Measurements from ENCODE around the gene B3GALT2.
"Not testable (repeated sequence)": the region's sequence is repeated elsewhere in the genome, so short reads cannot be mapped to it uniquely, and the experiment has no call there.

The B3GALT2 gene, protein sequence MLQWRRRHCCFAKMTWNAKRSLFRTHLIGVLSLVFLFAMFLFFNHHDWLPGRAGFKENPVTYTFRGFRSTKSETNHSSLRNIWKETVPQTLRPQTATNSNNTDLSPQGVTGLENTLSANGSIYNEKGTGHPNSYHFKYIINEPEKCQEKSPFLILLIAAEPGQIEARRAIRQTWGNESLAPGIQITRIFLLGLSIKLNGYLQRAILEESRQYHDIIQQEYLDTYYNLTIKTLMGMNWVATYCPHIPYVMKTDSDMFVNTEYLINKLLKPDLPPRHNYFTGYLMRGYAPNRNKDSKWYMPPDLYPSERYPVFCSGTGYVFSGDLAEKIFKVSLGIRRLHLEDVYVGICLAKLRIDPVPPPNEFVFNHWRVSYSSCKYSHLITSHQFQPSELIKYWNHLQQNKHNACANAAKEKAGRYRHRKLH

DNA sequence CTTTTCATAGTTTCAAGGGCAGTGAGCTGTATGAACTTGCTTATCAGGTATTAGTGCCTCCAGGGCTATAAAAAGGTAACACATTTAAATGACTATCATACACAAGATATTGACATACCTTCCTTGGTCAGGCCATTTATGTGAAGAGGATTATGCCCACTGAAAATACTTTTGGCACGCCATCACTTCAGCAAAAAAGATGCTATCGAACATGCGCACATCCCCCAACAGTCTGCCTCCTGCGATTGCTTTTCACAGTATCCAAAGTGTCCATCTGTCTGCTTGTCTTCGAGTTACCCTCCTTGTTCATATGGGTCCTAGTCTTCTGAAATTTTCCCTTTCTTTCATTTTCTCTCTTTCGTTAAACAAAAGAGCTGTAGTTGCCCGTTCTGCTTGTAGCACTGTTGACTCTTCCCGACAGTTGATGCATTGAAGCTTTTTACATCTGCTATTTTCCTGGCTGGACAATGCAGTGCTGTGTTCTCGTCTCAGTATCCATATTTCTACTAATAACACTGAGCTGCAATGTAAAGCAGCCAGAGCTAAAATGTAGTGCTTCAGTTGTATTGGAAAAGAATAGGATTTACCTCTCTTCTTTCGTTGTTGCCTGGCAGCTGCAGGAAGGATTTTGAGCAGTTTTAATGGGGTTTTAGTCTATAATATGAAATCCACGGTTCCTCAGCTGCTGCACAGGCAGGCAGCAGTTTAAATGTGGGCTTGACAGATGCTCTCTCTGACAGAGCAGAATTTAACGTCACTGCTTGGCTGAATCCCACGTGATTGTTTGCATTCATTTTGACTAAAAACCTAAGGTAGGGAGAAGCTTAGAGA lies at the start of gene B3GALT2:
B3GALT2 (minus strand) TSS at position 713 of the 831 bp plus-strand sequence. CDS start 5,051 bp downstream, outside the sequence.
- no peak for DNase-seq

DNA sequence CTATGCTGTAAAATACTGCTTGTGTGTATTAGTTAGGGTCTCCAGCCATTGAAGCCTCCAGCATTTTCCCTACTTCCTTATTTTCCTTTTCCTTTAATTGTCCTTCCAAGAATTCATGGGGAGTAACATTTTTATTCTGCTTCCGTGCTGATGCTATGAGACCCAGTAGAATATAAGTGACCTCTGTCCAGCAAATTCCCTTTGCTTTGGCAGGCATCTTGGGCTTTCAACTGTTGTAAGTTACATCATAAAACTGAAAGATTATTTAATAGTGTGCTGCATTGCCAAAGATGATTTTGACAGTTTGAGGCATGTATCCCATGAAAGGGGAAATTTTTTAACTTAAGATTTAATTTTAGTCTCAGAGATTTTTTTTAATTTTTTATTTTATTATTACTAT lies 48.1 kb upstream of the B3GALT2 start:
- no peak for DNase-seq

DNA sequence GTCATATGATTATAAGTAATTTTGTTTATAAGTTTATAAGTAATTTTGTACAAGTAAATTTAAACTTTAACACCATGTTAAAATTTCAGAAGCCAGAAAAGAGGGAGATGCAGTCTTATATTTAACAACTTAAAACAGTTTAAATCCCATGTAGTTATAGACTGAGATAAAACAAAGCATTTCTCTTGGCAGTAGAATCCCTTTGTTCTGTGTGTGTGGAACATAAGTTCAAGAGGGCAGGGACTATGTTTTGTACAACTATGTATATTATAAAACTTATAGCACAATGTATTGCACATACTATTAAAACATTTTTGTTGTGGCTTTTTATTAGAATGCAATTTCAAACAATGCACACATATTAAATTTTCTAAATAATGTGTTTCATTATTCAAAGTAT lies 44.7 kb upstream of the B3GALT2 start:
- DNase-seq, result not testable (repeated sequence)

DNA sequence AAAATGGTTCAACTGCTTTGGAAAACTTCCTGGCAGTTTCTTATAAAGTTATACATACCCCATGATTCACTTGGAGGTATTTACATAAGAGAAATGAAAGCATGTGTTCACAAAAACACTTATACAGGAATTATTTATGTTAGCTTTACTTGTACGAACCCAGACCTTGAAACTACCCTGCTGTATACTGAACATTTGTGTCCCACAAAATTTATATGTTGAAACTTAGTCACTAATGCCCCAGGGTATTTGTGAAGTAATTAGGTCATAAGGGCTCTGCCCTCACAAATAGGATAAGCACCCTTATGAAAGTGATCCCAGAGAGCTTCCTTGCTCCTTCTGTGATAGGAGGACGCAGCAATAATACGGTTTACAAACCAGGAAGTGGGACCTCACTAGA lies 42.7 kb upstream of the B3GALT2 start:
- DNase-seq, result no peak

DNA sequence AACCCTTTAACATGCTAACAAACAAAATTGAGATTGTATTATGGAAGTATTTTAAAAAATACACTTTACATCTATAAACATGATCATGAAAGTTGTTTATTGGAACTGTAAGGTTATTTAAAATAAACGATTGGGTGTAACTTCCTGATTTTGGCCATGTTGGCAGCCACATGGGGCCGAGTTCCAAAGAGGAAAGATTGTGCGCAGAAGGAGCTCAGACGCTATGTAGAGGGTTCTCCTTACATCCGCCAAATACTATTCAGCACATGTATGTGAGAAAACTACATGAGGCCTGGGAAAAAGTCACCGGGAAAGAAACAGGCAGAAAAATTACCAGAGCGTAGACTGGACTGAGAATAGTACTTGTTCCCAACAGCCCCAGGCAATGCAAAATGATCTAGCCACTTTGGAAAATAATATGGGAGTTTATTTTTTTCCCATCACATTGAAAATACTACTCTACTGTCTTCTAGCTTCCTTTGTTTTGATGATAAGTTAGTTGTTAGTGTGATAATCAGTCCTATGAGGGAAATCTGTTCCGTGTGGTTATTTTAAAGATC lies 35.7 kb upstream of the B3GALT2 start:
- DNase-seq, result no peak

DNA sequence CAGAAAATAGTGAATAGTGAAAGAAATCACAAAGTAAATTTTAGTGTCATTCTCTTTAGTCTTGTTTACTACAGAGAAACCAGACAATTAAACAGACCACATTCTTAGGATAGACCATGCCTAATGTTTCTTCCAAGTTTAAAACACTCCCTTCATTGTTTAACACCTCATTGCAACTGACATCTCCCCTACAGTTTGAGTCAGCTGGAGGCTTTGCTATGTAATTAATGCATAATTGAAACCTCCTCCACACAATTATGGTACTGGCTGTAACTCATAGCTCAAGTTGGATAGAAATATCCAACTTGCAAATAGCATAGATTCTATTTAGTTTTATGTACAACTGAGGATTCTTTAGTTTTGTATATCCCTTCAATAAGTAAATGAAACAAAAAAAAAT lies 35.2 kb upstream of the B3GALT2 start:
- no peak for DNase-seq

DNA sequence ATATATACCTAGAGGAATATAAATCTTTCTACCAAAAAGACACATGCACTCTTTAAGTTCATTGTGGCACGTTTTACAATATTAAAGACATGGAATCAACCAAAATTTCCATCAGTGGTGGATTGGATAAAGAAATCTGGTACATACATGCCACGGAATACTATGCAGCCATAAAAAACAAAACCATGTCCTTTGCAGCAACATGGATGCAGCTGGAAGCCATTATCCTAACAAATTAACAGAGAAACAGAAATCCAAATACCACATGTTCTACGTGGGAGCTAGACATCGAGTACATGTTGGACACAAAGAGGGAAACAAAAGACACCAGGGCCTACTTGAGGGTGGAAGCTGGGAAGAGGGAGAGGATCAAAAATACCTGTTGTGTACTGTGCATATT lies 33.0 kb upstream of the B3GALT2 start:
- no peak for DNase-seq

DNA sequence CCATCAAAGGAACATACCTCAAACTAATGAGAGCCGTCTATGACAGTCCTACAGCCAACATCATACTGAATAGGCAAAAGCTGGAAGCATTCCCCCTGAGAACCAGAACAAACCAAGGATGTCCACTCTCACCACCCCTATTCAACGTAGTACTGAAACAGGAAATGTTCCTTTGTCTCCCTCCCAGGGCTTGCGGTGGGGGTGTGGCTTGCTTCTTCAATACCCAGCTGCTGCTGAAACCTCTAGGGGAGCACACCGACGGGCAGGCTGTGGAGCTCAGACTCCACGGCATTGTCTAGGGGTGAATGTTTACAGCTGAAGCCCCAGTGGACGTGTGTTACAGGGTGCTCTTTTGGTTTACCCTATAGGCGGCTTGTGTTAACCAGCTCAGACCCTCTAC lies 30.5 kb upstream of the B3GALT2 start:
- DNase-seq, result no peak

DNA sequence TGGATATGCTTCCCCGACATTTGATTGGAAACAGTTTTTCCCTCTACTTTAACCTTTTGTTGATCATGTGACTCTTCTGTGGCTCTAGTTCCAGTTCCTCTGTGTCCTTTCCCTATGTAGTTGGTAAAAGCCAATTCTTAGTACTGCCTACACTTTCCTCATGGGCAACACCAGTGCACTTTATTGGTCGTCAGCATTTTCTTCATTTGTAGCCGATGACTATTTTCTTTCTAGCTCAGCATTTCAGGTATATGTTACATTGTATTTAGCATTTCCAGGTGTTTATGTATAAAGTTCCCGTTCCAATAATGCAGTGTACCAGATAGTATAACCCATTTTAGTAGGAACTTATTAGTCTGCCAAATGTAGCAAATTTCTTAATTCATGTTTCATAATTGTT lies 27.6 kb upstream of the B3GALT2 start:
- no peak for DNase-seq

DNA sequence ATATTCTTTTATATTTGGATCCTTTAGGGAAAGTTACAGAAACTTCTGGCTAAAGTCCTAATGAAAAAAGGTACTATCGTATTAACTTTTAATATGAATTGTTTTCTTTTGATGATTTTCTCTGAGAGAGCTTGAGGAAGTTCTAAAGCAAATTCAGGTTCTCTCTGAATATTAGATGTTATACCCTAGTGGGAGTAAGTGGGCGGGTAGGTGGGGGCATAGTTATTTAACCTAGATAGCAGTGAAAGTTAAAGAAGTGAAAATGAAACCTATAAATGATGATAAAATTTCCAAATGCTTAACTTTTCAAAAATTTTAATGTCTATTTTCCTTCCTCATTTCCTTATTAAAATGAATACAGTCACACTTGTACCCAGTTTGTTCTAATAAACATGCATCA lies 26.2 kb upstream of the B3GALT2 start:
- DNase-seq, result no peak

DNA sequence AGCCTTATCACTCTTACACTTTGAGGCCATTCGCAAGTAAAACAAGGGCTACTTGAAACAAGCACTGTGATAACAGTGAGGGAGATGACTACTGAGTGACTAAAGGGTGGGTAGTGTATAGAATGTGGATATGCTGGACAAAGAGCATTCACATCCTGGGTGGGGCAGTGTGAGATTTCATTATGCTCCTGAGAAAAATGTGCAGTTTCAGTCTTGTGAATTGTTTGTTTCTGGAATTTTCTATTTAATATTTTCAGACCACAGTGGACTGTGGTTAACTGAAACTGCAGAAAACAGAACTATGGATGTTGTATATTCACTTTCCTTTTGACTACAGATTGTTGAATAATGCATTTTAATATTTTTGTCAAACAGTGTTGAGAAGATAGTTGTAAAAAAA lies 25.1 kb upstream of the B3GALT2 start:
- DNase-seq, result no peak

DNA sequence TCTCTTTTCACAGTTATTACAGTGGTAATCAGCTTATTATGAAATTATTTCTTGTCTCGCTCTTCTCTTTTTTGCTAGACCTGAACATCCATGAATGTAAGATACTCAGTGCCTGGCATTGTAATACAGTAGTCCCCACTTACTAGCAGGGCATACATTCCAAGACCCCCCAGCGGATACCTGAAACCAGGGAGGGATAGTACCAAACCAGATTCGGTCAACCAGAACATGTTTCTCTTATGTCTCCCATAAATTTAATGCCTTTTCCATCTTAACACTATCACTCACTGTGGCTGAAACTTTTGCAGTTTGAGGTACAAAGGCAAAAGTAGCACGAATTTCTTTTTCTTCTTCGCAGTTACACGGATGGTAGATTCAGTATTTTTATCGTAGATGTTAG lies 24.6 kb upstream of the B3GALT2 start:
- DNase-seq, result no peak

DNA sequence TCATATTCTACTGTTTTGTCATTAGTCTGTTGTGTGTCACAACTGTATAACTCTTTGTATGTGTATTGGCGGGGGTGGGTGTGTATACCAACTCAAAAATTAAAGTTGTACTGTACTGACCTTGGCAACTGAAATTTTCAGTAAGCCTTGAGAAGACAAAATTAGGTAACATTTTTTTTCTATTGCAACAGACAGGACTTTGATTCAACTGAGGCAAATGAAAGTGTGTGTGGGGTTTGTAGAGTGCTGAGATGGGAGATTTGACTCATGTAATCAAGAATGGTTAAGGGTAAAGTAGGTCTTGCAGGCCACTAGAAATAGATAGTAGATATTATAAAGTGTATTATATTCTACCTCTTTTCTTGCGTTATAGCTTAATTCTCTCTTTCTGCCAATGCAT lies 14.6 kb upstream of the B3GALT2 start:
- no peak for DNase-seq

DNA sequence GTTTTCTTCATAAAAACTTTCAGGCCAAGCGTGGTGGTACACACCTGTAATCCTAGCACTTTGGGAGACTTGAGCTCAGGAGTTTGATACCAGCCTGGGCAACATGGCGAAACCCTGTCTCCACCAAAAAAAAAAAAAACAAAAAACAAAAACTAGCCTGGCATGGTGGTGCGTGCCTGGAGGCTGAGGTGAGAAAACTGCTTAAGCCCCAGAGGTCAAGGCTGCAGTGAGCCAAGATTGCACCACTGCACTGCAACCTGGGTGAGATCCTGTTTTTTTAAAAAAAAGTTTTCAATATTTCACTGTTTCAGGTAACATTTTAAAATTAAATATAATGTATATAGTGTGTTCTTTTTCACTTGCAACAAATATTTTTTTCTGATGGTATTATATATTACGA lies 13.5 kb upstream of the B3GALT2 start:
- no peak for DNase-seq

DNA sequence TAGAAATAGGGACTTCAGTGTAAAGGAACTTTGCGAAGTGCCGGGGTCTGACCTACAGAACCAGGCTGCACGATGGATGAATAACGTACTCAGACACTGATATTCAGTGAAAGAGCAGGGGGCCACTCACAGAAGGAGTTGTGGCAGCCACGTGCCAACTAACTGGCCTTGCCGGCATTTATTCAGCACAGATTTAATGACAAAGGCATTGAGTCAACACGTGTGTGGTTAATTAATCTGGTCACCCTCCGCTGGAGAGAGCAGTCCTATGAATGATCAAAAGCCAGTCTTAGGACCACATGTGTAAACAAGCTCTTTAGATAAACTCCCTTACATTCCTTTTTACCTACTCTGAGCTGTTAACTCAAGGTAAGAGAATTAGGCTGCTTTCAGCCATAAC lies 6.2 kb upstream of the B3GALT2 start:
- no peak for DNase-seq

DNA sequence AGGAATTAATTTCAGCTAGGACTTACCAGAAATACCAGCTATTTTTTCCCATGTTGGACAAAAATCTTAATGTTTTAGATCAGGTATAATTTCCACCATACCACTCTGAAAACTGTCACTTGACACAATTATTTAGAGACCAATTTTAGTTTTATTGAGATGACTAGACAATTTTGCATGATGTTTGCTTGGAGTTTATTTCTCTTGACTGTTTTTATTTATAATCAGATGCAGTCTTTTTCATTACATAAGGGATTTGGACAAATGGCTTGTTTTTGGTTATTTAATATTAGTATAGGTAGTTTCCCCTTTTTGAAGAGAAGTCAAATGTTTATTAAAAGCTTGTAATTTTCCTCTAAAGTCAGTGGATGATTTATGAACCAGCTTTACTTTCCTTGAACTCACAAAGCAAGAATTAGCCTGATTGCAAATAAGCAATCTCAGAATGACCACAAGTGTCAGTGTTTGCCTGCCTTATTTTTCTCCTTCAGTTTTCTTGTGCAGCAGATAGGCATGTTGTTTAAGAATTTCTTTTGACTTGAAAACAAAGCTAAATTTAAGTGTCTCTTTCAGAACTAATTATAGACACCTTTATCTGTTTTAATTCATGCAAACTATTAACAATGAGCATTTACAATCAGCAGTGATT lies 3.8 kb upstream of the B3GALT2 start:
- no peak for DNase-seq

DNA sequence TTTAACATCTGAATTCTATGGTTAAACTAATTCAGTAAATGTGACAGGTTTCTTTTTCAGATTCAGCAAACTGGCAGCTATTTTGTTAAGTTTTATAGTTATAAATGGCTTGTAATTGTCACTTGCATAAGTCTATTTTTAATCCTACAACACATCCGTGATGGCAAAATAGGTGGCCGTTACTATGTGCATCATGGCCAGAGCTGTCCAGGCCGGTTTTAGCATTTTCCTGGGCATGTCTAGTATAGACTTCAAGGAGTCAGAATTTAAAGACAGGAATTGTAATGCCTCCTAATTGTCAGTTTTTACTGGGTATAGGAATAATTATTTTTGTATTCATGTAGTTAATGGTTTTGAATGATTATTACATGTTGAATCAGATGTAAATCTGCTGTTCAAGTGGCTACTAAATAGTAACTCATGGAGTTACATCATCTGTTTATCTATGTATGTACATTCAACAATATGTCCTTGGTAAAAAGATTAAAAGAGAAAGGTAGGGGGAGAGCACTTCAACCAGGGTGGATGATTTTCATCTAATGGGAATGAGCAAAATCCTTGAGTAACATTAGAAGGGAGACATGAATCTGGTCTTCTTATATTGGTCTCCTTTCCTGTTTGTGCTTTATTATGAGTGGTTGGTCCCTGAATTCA lies 3.2 kb upstream of the B3GALT2 start:
- no peak for DNase-seq

DNA sequence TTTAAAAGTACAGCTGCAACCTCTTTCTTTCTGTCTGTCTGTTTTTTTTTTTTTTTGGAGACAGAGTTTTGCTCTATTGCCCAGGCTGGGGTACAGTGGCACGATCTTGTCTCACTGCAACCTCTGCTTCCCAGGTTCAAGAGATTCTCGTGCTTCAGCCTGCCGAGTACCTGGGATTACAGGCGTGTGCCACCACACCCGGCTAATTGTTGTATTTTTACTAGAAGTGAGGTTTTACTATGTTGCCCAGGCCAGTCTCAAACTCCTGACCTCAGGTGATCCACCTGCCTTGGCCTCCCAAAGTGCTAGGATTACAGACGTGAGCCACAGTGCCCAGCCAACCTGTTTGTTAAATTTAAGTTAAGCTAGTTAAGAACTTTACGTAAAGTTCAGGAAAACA lies 2.5 kb upstream of the B3GALT2 start:
- not testable (repeated sequence) for DNase-seq

DNA sequence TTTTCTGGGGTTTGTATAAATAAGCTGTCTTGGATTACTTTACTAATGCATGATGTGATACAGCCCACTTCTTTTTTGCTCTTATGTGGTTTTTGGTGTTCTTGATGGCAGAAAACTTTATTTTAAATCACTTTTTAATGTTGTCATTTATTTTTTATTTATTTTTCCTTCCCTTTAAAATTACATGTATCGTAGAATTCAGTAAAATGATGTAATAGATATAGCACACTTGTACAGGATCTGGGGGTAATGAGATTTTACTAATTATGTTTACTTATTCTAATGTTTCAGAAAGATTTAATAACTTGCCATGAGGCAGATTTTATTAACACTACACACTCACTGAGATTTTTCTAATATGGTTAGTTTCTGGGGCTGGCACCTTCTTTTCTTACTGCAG lies 701 bp upstream of the B3GALT2 start:
- no peak for DNase-seq

DNA sequence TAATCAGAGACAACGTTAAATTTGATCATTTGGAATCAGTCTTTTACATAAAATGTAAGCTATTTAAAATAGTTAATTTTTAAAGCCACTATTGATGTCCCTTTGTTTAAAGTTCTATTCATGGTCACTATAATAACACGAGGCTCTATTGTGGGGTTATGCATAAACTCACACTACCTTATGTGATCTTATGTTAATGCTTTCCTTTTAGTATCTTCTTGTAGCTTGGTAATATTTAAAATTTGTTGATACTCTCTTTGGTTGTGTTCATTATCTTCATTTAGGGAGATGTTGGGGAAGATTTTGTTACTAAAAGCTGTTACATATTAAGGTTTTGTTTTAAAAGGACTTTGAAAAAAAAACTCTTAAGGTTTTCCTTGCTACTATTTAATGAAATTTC lies 1.2 kb downstream of the B3GALT2 start:
- DNase-seq, result no peak

DNA sequence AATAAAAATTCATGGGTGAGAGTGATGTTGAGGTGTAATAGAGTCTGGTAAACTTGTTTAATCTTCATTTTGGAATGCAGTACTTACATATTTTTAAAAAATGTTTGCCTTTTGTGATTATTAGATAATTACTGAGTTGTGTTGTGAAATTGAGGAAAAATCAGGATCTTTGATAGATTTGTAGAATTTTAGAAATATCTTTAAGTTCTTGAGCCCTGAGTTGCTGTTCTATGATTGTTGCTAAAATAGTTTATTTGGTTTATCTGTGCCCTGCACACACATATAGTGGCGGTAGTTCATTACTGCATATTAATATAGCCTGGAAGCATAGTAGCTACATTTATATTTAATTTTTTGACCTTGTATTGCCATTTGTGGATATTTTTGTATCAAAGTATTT lies 1.6 kb downstream of the B3GALT2 start:
- DNase-seq, result no peak

DNA sequence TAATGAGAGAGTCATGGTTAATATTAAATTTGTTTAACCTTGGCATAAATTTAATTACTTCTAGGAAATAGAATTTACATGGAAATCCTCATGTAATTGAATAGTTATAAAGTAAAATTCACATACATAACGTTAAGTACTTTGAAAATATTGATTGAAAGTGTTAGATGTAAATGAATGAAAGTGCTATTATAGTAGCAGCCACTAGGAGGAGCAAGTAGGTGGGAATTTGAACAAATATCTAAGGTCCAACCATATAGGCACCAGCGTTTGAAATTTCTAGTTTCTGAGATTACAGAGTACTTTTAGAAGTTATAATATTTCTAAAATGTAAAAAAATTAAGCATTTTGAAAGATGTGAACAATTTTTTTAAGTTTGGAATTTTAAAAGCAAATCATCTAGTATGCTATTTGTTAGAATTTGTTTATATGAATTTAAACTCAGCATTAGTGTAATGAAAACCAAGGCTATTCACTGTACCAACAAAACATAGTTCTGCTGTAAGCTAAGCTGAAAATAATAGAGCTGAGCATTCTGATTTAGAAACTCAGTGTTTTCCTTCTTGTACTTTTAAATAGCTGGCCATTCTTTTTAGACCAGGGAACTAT lies 3.3 kb downstream of the B3GALT2 start:
- no peak for DNase-seq
